ENCODE data around the gene FAF2. TPM values are rescaled to one million over a fixed set of nuclear protein-coding genes. Genes with fewer than 3 reads are reported as not detected.

FAF2 gene
- total RNA-seq, 1 experiment from 2014 or later = 44.4 TPM

DNA sequence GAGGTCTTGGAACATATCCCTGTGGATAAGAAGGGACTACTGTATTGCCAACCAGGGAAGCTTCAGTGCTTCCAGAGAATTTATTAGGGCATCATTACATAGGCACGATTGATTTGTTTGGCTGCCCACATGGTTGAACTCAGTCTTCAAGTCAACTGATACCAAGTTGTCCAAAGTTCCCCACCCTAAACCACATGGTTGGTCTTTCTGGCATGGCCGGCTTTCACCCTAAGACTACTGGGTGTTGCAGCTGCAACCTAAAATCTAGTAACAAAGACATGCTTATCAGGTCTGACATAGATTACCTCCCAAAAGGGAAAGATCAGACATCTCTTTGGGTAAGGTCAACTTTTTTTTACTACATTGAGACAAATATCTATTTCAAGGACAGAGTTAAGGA is 37.0 kb downstream of the FAF2 start:
- no peak overlapping the region for H2BK120ac ChIP-seq (ENCODE audit: low read depth, low read length, poor library complexity, severe bottlenecking)
- no peaks in the 10 kb centered on the region; a peak in 1 of 5 replicates for H3K9me3 Mint-ChIP-seq

More for the DNA sequence above, 37.0 kb downstream of the FAF2 start:
- TF ChIP-seq, protein P1, sequence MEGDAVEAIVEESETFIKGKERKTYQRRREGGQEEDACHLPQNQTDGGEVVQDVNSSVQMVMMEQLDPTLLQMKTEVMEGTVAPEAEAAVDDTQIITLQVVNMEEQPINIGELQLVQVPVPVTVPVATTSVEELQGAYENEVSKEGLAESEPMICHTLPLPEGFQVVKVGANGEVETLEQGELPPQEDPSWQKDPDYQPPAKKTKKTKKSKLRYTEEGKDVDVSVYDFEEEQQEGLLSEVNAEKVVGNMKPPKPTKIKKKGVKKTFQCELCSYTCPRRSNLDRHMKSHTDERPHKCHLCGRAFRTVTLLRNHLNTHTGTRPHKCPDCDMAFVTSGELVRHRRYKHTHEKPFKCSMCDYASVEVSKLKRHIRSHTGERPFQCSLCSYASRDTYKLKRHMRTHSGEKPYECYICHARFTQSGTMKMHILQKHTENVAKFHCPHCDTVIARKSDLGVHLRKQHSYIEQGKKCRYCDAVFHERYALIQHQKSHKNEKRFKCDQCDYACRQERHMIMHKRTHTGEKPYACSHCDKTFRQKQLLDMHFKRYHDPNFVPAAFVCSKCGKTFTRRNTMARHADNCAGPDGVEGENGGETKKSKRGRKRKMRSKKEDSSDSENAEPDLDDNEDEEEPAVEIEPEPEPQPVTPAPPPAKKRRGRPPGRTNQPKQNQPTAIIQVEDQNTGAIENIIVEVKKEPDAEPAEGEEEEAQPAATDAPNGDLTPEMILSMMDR (conservative IDR thresholded peaks at IDR 0.05) = no peak
- WGBS (ENCODE audit: extremely low coverage, insufficient read length, low lambda C conversion rate) = no CpG with 5 or more reads among the region's 2 CpGs
- H3K27me3 Mint-ChIP-seq (ENCODE audit: low read depth) = no peaks in the 10 kb centered on the region
- Histone ChIP-seq H2BK5ac (ENCODE audit: insufficient read length, low read length) (no peak overlapping the region), H3K27ac (ENCODE audit: insufficient read length, low read depth, low read length) (no peak overlapping the region), H4K91ac (ENCODE audit: insufficient read length, low read depth, low read length) (no peak overlapping the region), H3K27me3 (ENCODE audit: insufficient read depth, low read length) (no peaks in the 10 kb centered on the region), H3K4ac (ENCODE audit: low read depth, low read length) (no peak overlapping the region), H3K56ac (ENCODE audit: insufficient read length, low read depth, low read length) (no peak overlapping the region), H2AK5ac (ENCODE audit: insufficient read length, low read length) (no peak overlapping the region), H2AFZ (ENCODE audit: low read length) (no peak overlapping the region), H3K4me1 (ENCODE audit: insufficient read depth, low read length) (no peaks in the 10 kb centered on the region), H4K5ac (ENCODE audit: insufficient read length, low read depth, low read length) (no peak overlapping the region), H3K79me2 (ENCODE audit: insufficient read depth, low read length) (no peaks in the 10 kb centered on the region), H3K23ac (ENCODE audit: insufficient read length, low read depth, low read length) (no peak overlapping the region), H4K20me1 (ENCODE audit: control insufficient read depth, insufficient read depth, insufficient read length) (no peaks in the 10 kb centered on the region), H2BK12ac (ENCODE audit: insufficient read length, low read depth, low read length) (no peak overlapping the region), H3K9ac (ENCODE audit: extremely low read depth, insufficient read length, low read length) (no peak overlapping the region), H2BK20ac (ENCODE audit: low read depth, low read length, poor library complexity, severe bottlenecking) (no peak overlapping the region), H3K23me2 (ENCODE audit: insufficient read length, low read depth, low read length, poor library complexity, severe bottlenecking) (no peaks in the 10 kb centered on the region), H3K9me3 (ENCODE audit: control insufficient read depth, low read depth, low read length) (no peaks in the 10 kb centered on the region), H2BK15ac (ENCODE audit: low read depth, low read length) (no peak overlapping the region), H3K14ac (ENCODE audit: insufficient read depth, low read length) (no peak overlapping the region), H4K8ac (replicated peaks; ENCODE audit: insufficient read length, low read depth, low read length) (no peak overlapping the region), H3K18ac (ENCODE audit: insufficient read length, low read depth, low read length) (no peak overlapping the region), H3T11ph (ENCODE audit: low read length) (no peak overlapping the region), H3K79me1 (ENCODE audit: insufficient read depth, low read depth, low read length, poor library complexity, severe bottlenecking) (peaks cover 6% of the 10 kb centered on the region), H3K4me2 (ENCODE audit: insufficient read depth, insufficient read length, low read length) (no peak overlapping the region)
- no peak overlapping the region for H3K27ac Mint-ChIP-seq
- H3K4me3 Mint-ChIP-seq = no peak overlapping the region
- no peak for DNase-seq
- no peaks in the 10 kb centered on the region for H3K4me1 Mint-ChIP-seq
- peaks cover 16 to 65% (median 45%) of the 10 kb centered on the region in 3 experiments; a peak in 6 of 7 replicates for H3K36me3 Mint-ChIP-seq (ENCODE audit: insufficient read depth in 1 of 3, low read depth in 3 of 3)

Data from H9 (cell line).